Stimulated activated CD4-positive, alpha-beta T cell treated with anti-CD3 and anti-CD28 coated beads, TNF-alpha, amount 100 ng/mL, for 4 hours (primary cell): Measurements from ENCODE around the gene ITGB1BP1.

Source experiments
- DNase-seq, 3 experiments: peaks; one replicate each; pipeline ENCODE4 v3.0.0-alpha.2; 2020; ENCODE audit warnings: low read depth in 3 of 3

ITGB1BP1 gene

GRCh38 chr2:9378433-9379390 is 44.6 kb downstream of the ITGB1BP1 start:
- DNase-seq: no peak

GRCh38 chr2:9377461-9378097 is 45.7 kb downstream of the ITGB1BP1 start:
- no peak for DNase-seq

- no peak for DNase-seq
Measured at GRCh38 chr2:9375857-9376428, 47.4 kb downstream of the ITGB1BP1 start.

- no peak for DNase-seq
Measured at GRCh38 chr2:9374071-9374730, 49.1 kb downstream of the ITGB1BP1 start.

GRCh38 chr2:9373476-9373875 is 49.9 kb downstream of the ITGB1BP1 start:
- DNase-seq: no peak

GRCh38 chr2:9373047-9373446 is 50.3 kb downstream of the ITGB1BP1 start:
- DNase-seq: no peak

GRCh38 chr2:9370746-9371145 is 52.6 kb downstream of the ITGB1BP1 start:
- DNase-seq: no peak

GRCh38 chr2:9366026-9366425 is 57.3 kb downstream of the ITGB1BP1 start:
- no peak for DNase-seq

- no peak for DNase-seq
Measured at GRCh38 chr2:9365498-9366019, 57.8 kb downstream of the ITGB1BP1 start.

- DNase-seq: no peak
Measured at GRCh38 chr2:9364791-9365497, 58.4 kb downstream of the ITGB1BP1 start.

GRCh38 chr2:9364373-9364772 is 59.0 kb downstream of the ITGB1BP1 start:
- no peak for DNase-seq

GRCh38 chr2:9360701-9361100 is 62.6 kb downstream of the ITGB1BP1 start:
- no peak for DNase-seq

GRCh38 chr2:9360110-9360509 is 63.2 kb downstream of the ITGB1BP1 start:
- no peak for DNase-seq

- no peak for DNase-seq
Measured at GRCh38 chr2:9359463-9359862, 63.9 kb downstream of the ITGB1BP1 start.

GRCh38 chr2:9358846-9359245 is 64.5 kb downstream of the ITGB1BP1 start:
- DNase-seq: no peak

- no peak for DNase-seq
Measured at GRCh38 chr2:9356261-9356660, 67.1 kb downstream of the ITGB1BP1 start.

GRCh38 chr2:9355716-9356115 is 67.6 kb downstream of the ITGB1BP1 start:
- DNase-seq: no peak

- DNase-seq: no peak
Measured at GRCh38 chr2:9355270-9355669, 68.1 kb downstream of the ITGB1BP1 start.

- DNase-seq: no peak
Measured at GRCh38 chr2:9354318-9354717, 69.0 kb downstream of the ITGB1BP1 start.
